HepG2 (cell line): ENCODE data around the gene TJP1. TPM values are rescaled to one million over a fixed set of nuclear protein-coding genes. Genes with fewer than 3 reads are reported as not detected.

Source experiments
- ATAC-seq: fragments of 200-7000 bp; cut with Tn5 transposase; 3 replicates; pipeline ENCODE4 v1.9.1; 2020; ENCODE audit warnings: mild to moderate bottlenecking, moderate library complexity
- BruUV-seq: library from RNA; stranded (reverse); fragments of 400-500 nt; replicated peaks from 2 replicates; lab custom pipeline; 2021; lab: Mats Ljungman, UMichigan
- CTCF ChIA-PET: fragments of 300-600 bp; formaldehyde crosslinking; extraction: SDS; loops from one replicate; lab custom pipeline; 2021; ENCODE audit warnings: low total read pairs, inconsistent platforms, low intra/inter-chr PET ratio; lab: Yijun Ruan, JAX
- POLR2A ChIA-PET: fragments of 350-600 bp; sonication (Branson Sonifier 250); formaldehyde crosslinking; loops from one replicate; lab custom pipeline; 2020; ENCODE audit warnings: antibody characterized with exemption, inconsistent platforms; lab: Yijun Ruan, JAX
- DNase-seq: peaks from one replicate; pipeline ENCODE4 v3.0.0-alpha.2; 2015; ENCODE audit warnings: low spot score
- FAIRE-seq: peaks from 3 replicates; lab custom pipeline; 2011; peaks lifted over from hg19 to GRCh38; lab: Jason Lieb, UNC
- H2AFZ ChIP-seq: one replicate; pipeline ENCODE4 v1.6.1; 2011; ENCODE audit warnings: low read length, inconsistent platforms
- H3K27ac ChIP-seq: fragments of 300-600 bp; 3 replicates; pipeline ENCODE4 v1.8.0; 2011; ENCODE audit warnings: mixed run types, mild to moderate bottlenecking, mixed read lengths, low read length, inconsistent platforms; ENCODE audit not compliant: insufficient read depth; ENCODE audit errors: extremely low read length
- H3K27me3 ChIP-seq, 2 experiments: fragments of 200-600 bp in 1 of 2; 2 replicates in 1 of 2; 3 replicates in 1 of 2; pipeline versions ENCODE4 v1.6.0 to v1.8.0; 2011; ENCODE audit warnings: low read length in 2 of 2, mild to moderate bottlenecking in 2 of 2, moderate library complexity in 2 of 2, inconsistent platforms in 1 of 2; ENCODE audit not compliant: insufficient read depth in 2 of 2, control insufficient read depth in 1 of 2
- H3K36me3 ChIP-seq, 2 experiments: fragments of 200-600 bp in 1 of 2; replicated peaks in 1 of 2; 2 replicates in 1 of 2; 3 replicates in 1 of 2; pipeline versions ENCODE4 v1.5.1 to v1.8.0; 2011; ENCODE audit warnings: low read length in 2 of 2, inconsistent platforms in 1 of 2; ENCODE audit not compliant: insufficient read depth in 2 of 2, control insufficient read depth in 1 of 2
- H3K4me1 ChIP-seq: 2 replicates; pipeline ENCODE4 v1.5.1; 2012; ENCODE audit warnings: low read length, inconsistent platforms; ENCODE audit not compliant: insufficient read depth
- H3K4me2 ChIP-seq: 2 replicates; pipeline ENCODE4 v1.6.0; 2011; ENCODE audit warnings: low read depth, low read length, inconsistent platforms
- H3K4me3 ChIP-seq, 3 experiments: fragments of 200-600 bp in 1 of 3; sonication (generic), shearing (Covaris generic) in 1 of 3; replicated peaks in 1 of 3; 2 replicates each; pipeline ENCODE4 v1.5.1; 2011 to 2016; ENCODE audit warnings: low read length in 3 of 3, inconsistent platforms in 2 of 3, low read depth in 2 of 3, mild to moderate bottlenecking in 2 of 3, control low read depth in 1 of 3, mixed read lengths in 1 of 3; ENCODE audit not compliant: insufficient read depth in 1 of 3
- H3K79me2 ChIP-seq: one replicate; pipeline ENCODE4 v1.6.1; 2011; ENCODE audit warnings: low read length, inconsistent platforms; ENCODE audit not compliant: insufficient read depth
- H3K9ac ChIP-seq: 2 replicates; pipeline ENCODE4 v1.6.0; 2011; ENCODE audit warnings: mild to moderate bottlenecking, low read depth, low read length, inconsistent platforms; ENCODE audit not compliant: insufficient read depth
- H3K9me3 ChIP-seq: 2 replicates; pipeline ENCODE4 v1.5.1; 2012; ENCODE audit warnings: mild to moderate bottlenecking, low read length
- H4K20me1 ChIP-seq: 2 replicates; pipeline ENCODE4 v1.6.0; 2011; ENCODE audit warnings: inconsistent platforms, mild to moderate bottlenecking, low read length, moderate library complexity; ENCODE audit not compliant: insufficient read depth
- FOXM1 ChIP-seq: sonication (generic); formaldehyde crosslinking; IDR thresholded peaks from 2 replicates; pipeline ENCODE4 v1.5.0; 2020; ENCODE audit warnings: missing genetic modification reagents
- HNF4A ChIP-seq: sonication (generic); formaldehyde crosslinking; IDR thresholded peaks from 2 replicates; pipeline ENCODE4 v1.4.0; 2020; ENCODE audit warnings: missing genetic modification reagents
- HNRNPL ChIP-seq: fragments of 200-400 bp; formaldehyde crosslinking; IDR thresholded peaks from 2 replicates; pipeline ENCODE4 v1.6.1; 2017; ENCODE audit warnings: mild to moderate bottlenecking, low read depth, low read length
- MLLT10 ChIP-seq: sonication (generic); formaldehyde crosslinking; IDR thresholded peaks from 2 replicates; pipeline ENCODE4 v1.4.0; 2020; ENCODE audit warnings: missing genetic modification reagents
- RAD21 ChIP-seq: fragments of 450-650 bp; formaldehyde crosslinking; IDR thresholded peaks from 2 replicates; pipeline ENCODE4 v1.5.0; 2020; ENCODE audit warnings: mild to moderate bottlenecking
- SRSF1 ChIP-seq: fragments of 200-400 bp; formaldehyde crosslinking; optimal IDR thresholded peaks from 2 replicates; pipeline ENCODE3; 2017; ENCODE audit warnings: mild to moderate bottlenecking, low read depth, low read length, moderate library complexity
- ZNF136 ChIP-seq: sonication (generic); formaldehyde crosslinking; IDR thresholded peaks from 2 replicates; pipeline ENCODE4 v1.8.1; 2022; ENCODE audit warnings: low read depth, mild to moderate bottlenecking, moderate library complexity, missing genetic modification reagents
- ZNF317 ChIP-seq: sonication (generic); formaldehyde crosslinking; IDR thresholded peaks from 2 replicates; pipeline ENCODE4 v1.5.0; 2020; ENCODE audit warnings: mild to moderate bottlenecking, missing genetic modification reagents
- ZNF773 ChIP-seq: sonication (generic); formaldehyde crosslinking; IDR thresholded peaks from 2 replicates; pipeline ENCODE4 v1.4.0; 2020; ENCODE audit warnings: missing genetic modification reagents, borderline replicate concordance
- WGBS: methylation state at CpG from one replicate; pipeline ENCODE4 v1.1.6; 2017; ENCODE audit warnings: low lambda C conversion rate; 5-methylcytosine and 5-hydroxymethylcytosine counted together
- in situ Hi-C: cut with HindIII; loops from 2 replicates; pipeline ENCODE4 v1.10.0; 2017; ENCODE audit warnings: low pct_unique_long_range_greater_than_20kb; ENCODE audit not compliant: extremely low pct_ligation_motif_present
- intact Hi-C: fragments of 100-400 bp; cut with micrococcal nuclease; formaldehyde crosslinking; loops from one replicate; pipeline ENCODE4 v1.10.0; 2022; ENCODE audit not compliant: unreplicated experiment
- polyA plus RNA-seq, 8 experiments: library from polyadenylated mRNA; depleted of rRNA in 3 of 8; stranded (reverse) in 7 of 8; unstranded in 1 of 8; fragments of >200 nt; fragmentation: Illumina TruSeq in 4 of 8; extraction: Trizol in 4 of 8; gene quantifications; 2 replicates each; pipeline versions ENCODE4 v1.2.1 to v1.2.3, GENCODE V29; 2011 to 2016; ENCODE audit warnings: low read depth in 4 of 8, missing spikeins in 1 of 8, mixed read lengths in 1 of 8; ENCODE audit not compliant: insufficient read depth in 1 of 8
- total RNA-seq, 5 experiments: library from RNA; depleted of rRNA; stranded (reverse); fragments of >200 nt; fragmentation: Illumina TruSeq; extraction: Trizol; gene quantifications; 2 replicates each; pipeline ENCODE4 v1.2.3, GENCODE V29; 2016; ENCODE audit warnings: low read depth in 1 of 5
- TF ChIP-seq, protein P1 (sequence below): sonication (generic); formaldehyde crosslinking; IDR thresholded peaks from 2 replicates; pipeline ENCODE4 v1.9.0; 2022; ENCODE audit warnings: missing genetic modification reagents, mild to moderate bottlenecking, borderline replicate concordance
- TF ChIP-seq, protein P2 (sequence below): sonication (generic); formaldehyde crosslinking; IDR thresholded peaks from 2 replicates; pipeline ENCODE4 v1.4.0; 2020; ENCODE audit warnings: mild to moderate bottlenecking, missing genetic modification reagents
- TF ChIP-seq, protein P3 (sequence below): sonication (generic); formaldehyde crosslinking; IDR thresholded peaks from 2 replicates; pipeline ENCODE4 v1.4.0; 2020; ENCODE audit warnings: missing genetic modification reagents

The TJP1 gene
- total and polyA plus RNA-seq, 2 of the 13 experiments (the other 11 are each of a cell fraction or from before 2014, with no cell fraction given): 25.9 to 27.1 TPM

DNA sequence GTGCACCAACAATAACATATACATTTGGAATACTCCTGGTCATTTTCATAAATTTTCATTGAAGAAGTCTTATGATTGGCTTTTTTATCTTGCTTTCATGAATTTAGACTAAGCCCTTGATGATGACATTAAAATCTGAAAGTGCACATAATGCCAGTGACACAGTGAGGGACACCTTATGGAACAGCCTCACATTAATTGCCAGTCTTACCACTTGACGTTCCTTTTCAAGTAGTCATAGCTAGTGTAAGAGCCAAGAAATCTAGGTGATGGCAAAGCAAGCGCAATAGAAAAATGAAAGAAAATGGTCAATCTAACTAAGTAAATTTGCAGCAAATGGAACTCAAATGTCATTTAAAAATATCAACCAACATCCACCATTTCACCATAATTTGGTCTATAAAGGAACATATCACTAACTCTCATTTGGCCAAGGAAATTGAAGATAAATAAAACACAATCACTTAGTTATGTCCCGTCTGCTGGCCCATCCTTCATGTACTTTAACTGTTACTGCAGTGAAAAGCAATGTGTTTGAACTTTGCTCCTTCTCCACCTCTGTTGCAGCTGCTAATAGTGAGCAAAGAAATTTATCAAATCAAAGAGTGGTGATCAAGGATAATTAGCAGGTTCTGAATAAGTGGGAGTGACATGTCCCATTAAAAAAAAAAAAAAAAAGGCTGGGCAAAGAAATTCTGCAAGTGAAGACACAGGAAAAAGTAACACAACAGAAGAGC lies 110.0 kb downstream of the TJP1 start:
- H3K27ac ChIP-seq: no peak overlapping the region
- no peaks in the 10 kb centered on the region for H3K79me2 ChIP-seq
- BruUV-seq: no TSS peak
- no peak overlapping the region for H3K9ac ChIP-seq
- no peak for ATAC-seq
- H3K9me3 ChIP-seq: no peaks in the 10 kb centered on the region
- H3K27me3 ChIP-seq: no peaks in the 10 kb centered on the region
- ChIA-PET POLR2A (no interaction called here), CTCF (no interaction called here)
- 88% methylated on average over 3 of the region's 3 CpGs for WGBS
- intact Hi-C loops (no loop called here), in situ Hi-C loops (no loop called here)
- no peak overlapping the region for H3K4me2 ChIP-seq
- no peak overlapping the region for H2AFZ ChIP-seq
- no peaks in the 10 kb centered on the region for H4K20me1 ChIP-seq
- no peak overlapping the region for H3K4me3 ChIP-seq
- TF ChIP-seq, protein P1, sequence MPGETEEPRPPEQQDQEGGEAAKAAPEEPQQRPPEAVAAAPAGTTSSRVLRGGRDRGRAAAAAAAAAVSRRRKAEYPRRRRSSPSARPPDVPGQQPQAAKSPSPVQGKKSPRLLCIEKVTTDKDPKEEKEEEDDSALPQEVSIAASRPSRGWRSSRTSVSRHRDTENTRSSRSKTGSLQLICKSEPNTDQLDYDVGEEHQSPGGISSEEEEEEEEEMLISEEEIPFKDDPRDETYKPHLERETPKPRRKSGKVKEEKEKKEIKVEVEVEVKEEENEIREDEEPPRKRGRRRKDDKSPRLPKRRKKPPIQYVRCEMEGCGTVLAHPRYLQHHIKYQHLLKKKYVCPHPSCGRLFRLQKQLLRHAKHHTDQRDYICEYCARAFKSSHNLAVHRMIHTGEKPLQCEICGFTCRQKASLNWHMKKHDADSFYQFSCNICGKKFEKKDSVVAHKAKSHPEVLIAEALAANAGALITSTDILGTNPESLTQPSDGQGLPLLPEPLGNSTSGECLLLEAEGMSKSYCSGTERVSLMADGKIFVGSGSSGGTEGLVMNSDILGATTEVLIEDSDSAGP (CRISPR knock-in tag): no peak
- TF ChIP-seq FOXM1 (no peak), MLLT10 (no peak), HNF4A (CRISPR knock-in tag) (0 out of 2 replicates have a peak, but pooled peaks have one; percentile 10)
- H3K36me3 ChIP-seq: peaks cover 14 to 56% of the 10 kb centered on the region in 2 experiments
- DNase-seq: no peak
- FAIRE-seq: peak; percentile 8
- peaks cover 15% of the 10 kb centered on the region for H3K4me1 ChIP-seq

DNA sequence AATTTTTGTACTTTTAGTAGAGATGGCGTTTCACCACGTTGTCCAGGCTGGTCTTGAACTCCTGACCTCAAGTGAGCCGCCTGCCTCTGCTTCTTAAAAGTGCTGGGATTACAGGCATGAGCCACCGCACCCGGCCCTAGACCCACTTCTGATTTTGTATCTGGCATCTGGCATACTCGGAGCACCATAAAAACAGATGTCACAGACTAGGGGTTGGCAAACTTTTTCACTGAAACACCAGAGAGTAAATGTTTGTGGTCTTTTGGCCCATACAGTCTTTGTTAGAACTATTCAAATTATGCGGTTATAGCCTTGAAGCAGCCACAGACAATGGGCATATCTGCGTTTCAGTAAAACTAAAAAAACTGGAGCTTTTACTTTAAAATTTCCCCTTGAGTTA lies 110.7 kb downstream of the TJP1 start:
- H3K9ac ChIP-seq: no peak overlapping the region
- ATAC-seq (no peak), DNase-seq (no peak), FAIRE-seq (no peak)
- no peak overlapping the region for H3K4me2 ChIP-seq
- H4K20me1 ChIP-seq: no peaks in the 10 kb centered on the region
- in situ Hi-C loops (no loop called here), intact Hi-C loops (no loop called here)
- no peak overlapping the region for H2AFZ ChIP-seq
- H3K9me3 ChIP-seq: no peaks in the 10 kb centered on the region
- WGBS: 92% methylated on average over 8 of the region's 8 CpGs
- no peak overlapping the region for H3K4me3 ChIP-seq
- no peaks in the 10 kb centered on the region for H3K79me2 ChIP-seq
- H3K27ac ChIP-seq: no peak overlapping the region
- H3K36me3 ChIP-seq: peaks cover 17 to 56% of the 10 kb centered on the region in 2 experiments
- no peaks in the 10 kb centered on the region for H3K27me3 ChIP-seq
- H3K4me1 ChIP-seq: peaks cover 15% of the 10 kb centered on the region
- ChIA-PET POLR2A (no interaction called here), CTCF (no interaction called here)
- no TSS peak for BruUV-seq
- TF ChIP-seq ZNF773: no peak
- TF ChIP-seq, protein P2, sequence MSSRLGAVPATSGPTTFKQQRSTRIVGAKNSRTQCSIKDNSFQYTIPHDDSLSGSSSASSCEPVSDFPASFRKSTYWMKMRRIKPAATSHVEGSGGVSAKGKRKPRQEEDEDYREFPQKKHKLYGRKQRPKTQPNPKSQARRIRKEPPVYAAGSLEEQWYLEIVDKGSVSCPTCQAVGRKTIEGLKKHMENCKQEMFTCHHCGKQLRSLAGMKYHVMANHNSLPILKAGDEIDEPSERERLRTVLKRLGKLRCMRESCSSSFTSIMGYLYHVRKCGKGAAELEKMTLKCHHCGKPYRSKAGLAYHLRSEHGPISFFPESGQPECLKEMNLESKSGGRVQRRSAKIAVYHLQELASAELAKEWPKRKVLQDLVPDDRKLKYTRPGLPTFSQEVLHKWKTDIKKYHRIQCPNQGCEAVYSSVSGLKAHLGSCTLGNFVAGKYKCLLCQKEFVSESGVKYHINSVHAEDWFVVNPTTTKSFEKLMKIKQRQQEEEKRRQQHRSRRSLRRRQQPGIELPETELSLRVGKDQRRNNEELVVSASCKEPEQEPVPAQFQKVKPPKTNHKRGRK (CRISPR knock-in tag): no peak
- no peak for TF ChIP-seq RAD21 (CRISPR knock-in tag)
- no peak for TF ChIP-seq ZNF317
- TF ChIP-seq, protein P3, sequence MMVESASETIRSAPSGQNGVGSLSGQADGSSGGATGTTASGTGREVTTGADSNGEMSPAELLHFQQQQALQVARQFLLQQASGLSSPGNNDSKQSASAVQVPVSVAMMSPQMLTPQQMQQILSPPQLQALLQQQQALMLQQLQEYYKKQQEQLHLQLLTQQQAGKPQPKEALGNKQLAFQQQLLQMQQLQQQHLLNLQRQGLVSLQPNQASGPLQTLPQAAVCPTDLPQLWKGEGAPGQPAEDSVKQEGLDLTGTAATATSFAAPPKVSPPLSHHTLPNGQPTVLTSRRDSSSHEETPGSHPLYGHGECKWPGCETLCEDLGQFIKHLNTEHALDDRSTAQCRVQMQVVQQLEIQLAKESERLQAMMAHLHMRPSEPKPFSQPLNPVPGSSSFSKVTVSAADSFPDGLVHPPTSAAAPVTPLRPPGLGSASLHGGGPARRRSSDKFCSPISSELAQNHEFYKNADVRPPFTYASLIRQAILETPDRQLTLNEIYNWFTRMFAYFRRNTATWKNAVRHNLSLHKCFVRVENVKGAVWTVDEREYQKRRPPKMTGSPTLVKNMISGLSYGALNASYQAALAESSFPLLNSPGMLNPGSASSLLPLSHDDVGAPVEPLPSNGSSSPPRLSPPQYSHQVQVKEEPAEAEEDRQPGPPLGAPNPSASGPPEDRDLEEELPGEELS (CRISPR knock-in tag): no peak
- no peak for TF ChIP-seq HNRNPL
- TF ChIP-seq ZNF136 (CRISPR knock-in tag): no peak
- no peak for TF ChIP-seq SRSF1
